Testis (tissue), 3 donors: ENCODE measurements around the gene S1PR5. TPM values are rescaled to one million over a fixed set of nuclear protein-coding genes. Genes with fewer than 3 reads are reported as not detected.

ENCODE experiments used
- DNase-seq: peaks from one replicate; pipeline ENCODE4 v3.0.0-alpha.2; 2019
- H3K27ac ChIP-seq, 2 donors: fragments of 200-600 bp; sonication (generic); one replicate each; pipeline ENCODE4 v1.5.1; 2019
- H3K27me3 ChIP-seq: fragments of 200-600 bp; sonication (generic); one replicate; pipeline ENCODE4 v1.5.1; 2019
- H3K36me3 ChIP-seq: fragments of 200-600 bp; sonication (generic); one replicate; pipeline ENCODE4 v1.5.1; 2017; ENCODE audit warnings: low read depth; ENCODE audit errors: missing control alignments
- H3K4me1 ChIP-seq: fragments of 200-600 bp; sonication (generic); one replicate; pipeline ENCODE4 v1.5.1; 2019
- H3K4me3 ChIP-seq, 2 donors: fragments of 200-600 bp; sonication (generic); one replicate each; pipeline ENCODE4 v1.5.1; 2017 to 2019
- H3K9me3 ChIP-seq: fragments of 200-600 bp; sonication (generic); one replicate; pipeline ENCODE4 v1.5.1; 2017
- CTCF ChIP-seq, 3 experiments: fragments of 450-650 bp in 2 of 3; fragments of 200-600 bp in 1 of 3; sonication (generic) in 1 of 3; IDR thresholded peaks; one replicate each; pipeline ENCODE4 v1.5.1; 2016 to 2019; ENCODE audit warnings: antibody characterized with exemption in 3 of 3, mild to moderate bottlenecking in 2 of 3, moderate library complexity in 1 of 3
- POLR2A ChIP-seq: fragments of 450-650 bp; IDR thresholded peaks from one replicate; pipeline ENCODE4 v1.6.1; 2017; ENCODE audit warnings: antibody characterized with exemption, mild to moderate bottlenecking, moderate library complexity
- WGBS, 2 donors: methylation state at CpG; one replicate each; pipeline ENCODE4 v1.1.5; 2018; 5-methylcytosine and 5-hydroxymethylcytosine counted together
- intact Hi-C: fragments of 100-400 bp; cut with DNase I; formaldehyde crosslinking; loops from one replicate; pipeline ENCODE4 v1.15.1; 2023; ENCODE audit warnings: low total_unique reads
- polyA plus RNA-seq: library from polyadenylated mRNA; stranded (reverse); fragments of 350-450 nt; fragmentation: Illumina TruSeq; extraction: RNeasy Lipid Tissue Mini Kit (QIAGEN cat#74804); gene quantifications from one replicate; pipeline ENCODE4 v1.2.3, GENCODE V29; 2014; ENCODE audit warnings: low read depth, low replicate concordance; ENCODE audit not compliant: insufficient read depth
- total RNA-seq, 2 donors: library from RNA; depleted of rRNA; stranded (reverse); fragments of >200 nt; gene quantifications; one replicate each; pipeline ENCODE4 v1.2.3, GENCODE V29; 2016

Gene S1PR5
- total and polyA plus RNA-seq, 3 donors from 2014 or later, result 0.12 to 0.61 (median 0.31) TPM

GRCh38 chr19:10517760-10518443 is 655 bp upstream of the S1PR5 start:
- DNase-seq, result no peak
- Histone ChIP-seq H3K4me1 (peaks cover 13% of the 10 kb centered on the region), H3K27ac (no peak overlapping the region), H3K4me3 (peak overlapping the region; percentile 4 to 45), H3K9me3 (no peaks in the 10 kb centered on the region), H3K36me3 (no peaks in the 10 kb centered on the region), H3K27me3 (no peaks in the 10 kb centered on the region)
- no peak for TF ChIP-seq CTCF (IDR thresholded peaks at IDR 0.05)
- no peak for TF ChIP-seq POLR2A
- intact Hi-C loops, result no loop called here
- WGBS, 2 donors, result 0 to 2% methylated on average over 21 to 27 of the region's 27 CpGs

- peak overlapping the region in 1 of 2 donors; percentile 45 for H3K4me3 ChIP-seq
- no peak for TF ChIP-seq CTCF (IDR thresholded peaks at IDR 0.05)
- TF ChIP-seq POLR2A, result no peak
- 28 to 36% methylated on average over 8 to 10 of the region's 10 CpGs for WGBS, 2 donors
Measured at GRCh38 chr19:10516671-10517286, 468 bp downstream of the S1PR5 start.

GRCh38 chr19:10516064-10516385 is 1.2 kb downstream of the S1PR5 start:
- DNase-seq, result no peak
- H3K27me3 ChIP-seq, result no peaks in the 10 kb centered on the region
- no peak overlapping the region for H3K27ac ChIP-seq
- intact Hi-C loops, result no loop called here
- 90 to 92% methylated on average over 5 of the region's 5 CpGs for WGBS, 2 donors
- H3K4me3 ChIP-seq, result no peak overlapping the region
- H3K36me3 ChIP-seq, result no peaks in the 10 kb centered on the region
- H3K9me3 ChIP-seq, result no peaks in the 10 kb centered on the region
- TF ChIP-seq POLR2A (no peak), CTCF (IDR thresholded peaks at IDR 0.05) (no peak)
- peaks cover 13% of the 10 kb centered on the region for H3K4me1 ChIP-seq

More at GRCh38 chr19:10516671-10517286, 468 bp downstream of the S1PR5 start:
- intact Hi-C loops, result no loop called here
- H3K9me3 ChIP-seq, result no peaks in the 10 kb centered on the region
- no peak overlapping the region for H3K27ac ChIP-seq
- DNase-seq, result no peak
- peaks cover 13% of the 10 kb centered on the region for H3K4me1 ChIP-seq
- no peaks in the 10 kb centered on the region for H3K27me3 ChIP-seq
- no peaks in the 10 kb centered on the region for H3K36me3 ChIP-seq

- WGBS, 2 donors, result 28 to 60% methylated on average over 1 to 63 of the region's 107 CpGs
- intact Hi-C loops, result no loop called here
Measured at GRCh38 chr19:10514211-10515145, 2.8 kb downstream of the S1PR5 start.

More at GRCh38 chr19:10514211-10515145, 2.8 kb downstream of the S1PR5 start:
- Histone ChIP-seq H3K36me3 (no peaks in the 10 kb centered on the region), H3K9me3 (no peaks in the 10 kb centered on the region), H3K4me1 (peaks cover 13% of the 10 kb centered on the region), H3K4me3 (peak overlapping the region; percentile 18 to 38), H3K27ac (no peak overlapping the region), H3K27me3 (no peaks in the 10 kb centered on the region)
- TF ChIP-seq POLR2A, result no peak
- no peak for TF ChIP-seq CTCF (IDR thresholded peaks at IDR 0.05)
- DNase-seq, result no peak
